ENCODE results near the gene ARHGAP9. TPM values are rescaled to one million over a fixed set of nuclear protein-coding genes. Genes with fewer than 3 reads are reported as not detected.

Gene ARHGAP9
- polyA plus RNA-seq, 1 of the 3 experiments (the other 2 are of a cell fraction) = 0.66 TPM

DNA sequence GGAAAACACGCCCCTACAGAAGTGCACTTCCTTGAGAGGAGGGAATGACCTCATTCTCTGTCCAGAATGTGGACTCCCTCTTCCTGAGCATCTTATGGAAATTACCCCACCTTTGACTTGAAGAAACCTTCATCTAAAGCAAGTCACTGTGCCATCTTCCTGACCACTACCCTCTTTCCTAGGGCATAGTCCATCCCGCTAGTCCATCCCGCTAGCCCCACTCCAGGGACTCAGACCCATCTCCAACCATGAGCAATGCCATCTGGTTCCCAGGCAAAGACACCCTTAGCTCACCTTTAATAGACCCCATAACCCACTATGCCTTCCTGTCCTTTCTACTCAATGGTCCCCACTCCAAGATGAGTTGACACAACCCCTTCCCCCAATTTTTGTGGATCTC is 29.6 kb downstream of the ARHGAP9 start:
- CTCF ChIA-PET = interaction anchor here (0.8 to 13.7 kb wide), 7 partner anchors 9 to 237 kb away, joined by 3 to 391 read pairs (median 50); partner anchors contain the start of gene GLI1

DNA sequence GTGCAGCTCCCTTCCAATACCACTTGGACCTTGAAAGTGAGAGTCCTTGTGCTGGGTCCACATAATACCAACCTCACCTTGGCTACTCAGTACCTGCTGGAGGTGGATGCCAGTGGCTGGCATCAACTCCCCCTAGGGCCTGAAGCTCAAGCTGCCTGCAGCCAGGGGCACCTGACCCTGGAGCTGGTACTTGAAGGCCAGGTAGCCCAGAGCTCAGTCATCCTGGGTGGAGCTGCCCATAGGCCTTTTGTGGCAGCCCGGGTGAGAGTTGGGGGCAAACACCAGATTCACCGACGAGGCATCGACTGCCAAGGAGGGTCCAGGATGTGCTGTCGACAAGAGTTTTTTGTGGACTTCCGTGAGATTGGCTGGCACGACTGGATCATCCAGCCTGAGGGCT is 30.3 kb downstream of the ARHGAP9 start:
- no peaks in the 10 kb centered on the region for H3K79me2 ChIP-seq (ENCODE audit: insufficient read depth)
- no peak overlapping the region for H2AFZ ChIP-seq (ENCODE audit: low read depth)
- CTCF ChIA-PET = interaction anchor here (1.0 to 7.4 kb wide), 3 partner anchors 12 to 186 kb away, joined by 5 to 141 read pairs (median 10); no protein-coding TSS in a partner anchor
- no peak overlapping the region for H3K4me2 ChIP-seq
- no peaks in the 10 kb centered on the region for H4K20me1 ChIP-seq (ENCODE audit: insufficient read depth)
- TF ChIP-seq FOXJ3 (CRISPR knock-in tag; IDR thresholded peaks at IDR 0.05) (no peak), POLR2AphosphoS5 (IDR thresholded peaks at IDR 0.05; ENCODE audit: low read depth, low read length) (no peak), GABPA (IDR thresholded peaks at IDR 0.05; ENCODE audit: low read depth) (no peak), SMC3 (IDR thresholded peaks at IDR 0.05; ENCODE audit: low read depth, low read length) (no peak), PBX3 (IDR thresholded peaks at IDR 0.05) (no peak), TAF1 (IDR thresholded peaks at IDR 0.05; ENCODE audit: borderline replicate concordance, low read depth, low read length) (no peak), EP300 (IDR thresholded peaks at IDR 0.05; ENCODE audit: borderline replicate concordance in 1 of 2, low read depth in 1 of 2, low read length in 1 of 2) (no peak), GATA2 (CRISPR knock-in tag; IDR thresholded peaks at IDR 0.05) (no peak), RFX5 (IDR thresholded peaks at IDR 0.05; ENCODE audit: low read length) (no peak)
- TF ChIP-seq, protein P1, sequence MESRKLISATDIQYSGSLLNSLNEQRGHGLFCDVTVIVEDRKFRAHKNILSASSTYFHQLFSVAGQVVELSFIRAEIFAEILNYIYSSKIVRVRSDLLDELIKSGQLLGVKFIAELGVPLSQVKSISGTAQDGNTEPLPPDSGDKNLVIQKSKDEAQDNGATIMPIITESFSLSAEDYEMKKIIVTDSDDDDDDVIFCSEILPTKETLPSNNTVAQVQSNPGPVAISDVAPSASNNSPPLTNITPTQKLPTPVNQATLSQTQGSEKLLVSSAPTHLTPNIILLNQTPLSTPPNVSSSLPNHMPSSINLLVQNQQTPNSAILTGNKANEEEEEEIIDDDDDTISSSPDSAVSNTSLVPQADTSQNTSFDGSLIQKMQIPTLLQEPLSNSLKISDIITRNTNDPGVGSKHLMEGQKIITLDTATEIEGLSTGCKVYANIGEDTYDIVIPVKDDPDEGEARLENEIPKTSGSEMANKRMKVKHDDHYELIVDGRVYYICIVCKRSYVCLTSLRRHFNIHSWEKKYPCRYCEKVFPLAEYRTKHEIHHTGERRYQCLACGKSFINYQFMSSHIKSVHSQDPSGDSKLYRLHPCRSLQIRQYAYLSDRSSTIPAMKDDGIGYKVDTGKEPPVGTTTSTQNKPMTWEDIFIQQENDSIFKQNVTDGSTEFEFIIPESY (IDR thresholded peaks at IDR 0.05; ENCODE audit: borderline replicate concordance, low read depth) = no peak
- H3K4me3 ChIP-seq (ENCODE audit: low read depth in 2 of 2, low read length in 1 of 2) = no peak overlapping the region
- no peaks in the 10 kb centered on the region for H3F3A ChIP-seq (replicated peaks; ENCODE audit: insufficient read depth)
- no peaks in the 10 kb centered on the region for H3K9me3 ChIP-seq
- H3K27me3 ChIP-seq (ENCODE audit: insufficient read depth) = no peaks in the 10 kb centered on the region
- no peak overlapping the region for H3K27ac ChIP-seq (ENCODE audit: low read depth in 2 of 2, low read length in 1 of 2)
- DNase-seq = no peak
- H3K9me2 ChIP-seq = no peaks in the 10 kb centered on the region
- peaks cover 2 to 6% of the 10 kb centered on the region in 2 experiments; a peak in 2 of 4 replicates for H3K4me1 ChIP-seq (ENCODE audit: control insufficient read depth in 1 of 2, insufficient read depth in 2 of 2, low read depth in 1 of 2, low read length in 1 of 2)
- no peak overlapping the region for H3K9ac ChIP-seq
- POLR2A ChIA-PET = no interaction called here
- no peaks in the 10 kb centered on the region for H3K36me3 ChIP-seq (replicated peaks in 1 of 2; ENCODE audit: control insufficient read depth in 1 of 2, insufficient read depth in 2 of 2, low read length in 1 of 2)
- WGBS (ENCODE audit: low lambda C conversion rate) = 95% methylated on average over 7 of the region's 7 CpGs

More for the DNA sequence above, 29.6 kb downstream of the ARHGAP9 start:
- H3K36me3 ChIP-seq (replicated peaks in 1 of 2; ENCODE audit: control insufficient read depth in 1 of 2, insufficient read depth in 2 of 2, low read length in 1 of 2) = no peaks in the 10 kb centered on the region
- DNase-seq = no peak
- TF ChIP-seq SMC3 (IDR thresholded peaks at IDR 0.05; ENCODE audit: low read depth, low read length) = no peak
- no peak for TF ChIP-seq TAF1 (IDR thresholded peaks at IDR 0.05; ENCODE audit: borderline replicate concordance, low read depth, low read length)
- TF ChIP-seq FOXM1 (IDR thresholded peaks at IDR 0.05; ENCODE audit: low read depth) = no peak
- TF ChIP-seq, protein P1 (IDR thresholded peaks at IDR 0.05; ENCODE audit: borderline replicate concordance, low read depth) = no peak
- TF ChIP-seq CHD2 (IDR thresholded peaks at IDR 0.05; ENCODE audit: low read length, partially characterized antibody) = no peak
- TF ChIP-seq RCOR1 (IDR thresholded peaks at IDR 0.05; ENCODE audit: low read length) = no peak
- TF ChIP-seq PBX3 (IDR thresholded peaks at IDR 0.05) = no peak
- no peak for TF ChIP-seq SIN3A (IDR thresholded peaks at IDR 0.05; ENCODE audit: borderline replicate concordance, low read depth, low read length)
- no peak for TF ChIP-seq FOXJ3 (CRISPR knock-in tag; IDR thresholded peaks at IDR 0.05)
- no peak for TF ChIP-seq MXI1 (IDR thresholded peaks at IDR 0.05; ENCODE audit: low read depth, low read length)
- no peak for TF ChIP-seq NFIC (IDR thresholded peaks at IDR 0.05; ENCODE audit: borderline replicate concordance)
- TF ChIP-seq POLR2AphosphoS5 (IDR thresholded peaks at IDR 0.05; ENCODE audit: low read depth, low read length) = no peak
- TF ChIP-seq RAD21 (IDR thresholded peaks at IDR 0.05; ENCODE audit: low read length) = no peak
- TF ChIP-seq TEAD4 (IDR thresholded peaks at IDR 0.05; ENCODE audit: borderline replicate concordance, insufficient read depth) = no peak
- no peak for TF ChIP-seq ELF1 (IDR thresholded peaks at IDR 0.05)
- H3K4me2 ChIP-seq = no peak overlapping the region
- H3K9me3 ChIP-seq = no peaks in the 10 kb centered on the region
- H2AFZ ChIP-seq (ENCODE audit: low read depth) = no peak overlapping the region
- H3K4me3 ChIP-seq (ENCODE audit: low read depth in 2 of 2, low read length in 1 of 2) = no peak overlapping the region
- no peak overlapping the region for H3K27ac ChIP-seq (ENCODE audit: low read depth in 2 of 2, low read length in 1 of 2)
- H3K79me2 ChIP-seq (ENCODE audit: insufficient read depth) = no peaks in the 10 kb centered on the region
- H3K9me2 ChIP-seq = no peaks in the 10 kb centered on the region
- no peak overlapping the region for H3K9ac ChIP-seq
- no peaks in the 10 kb centered on the region for H3F3A ChIP-seq (replicated peaks; ENCODE audit: insufficient read depth)
- H3K27me3 ChIP-seq (ENCODE audit: insufficient read depth) = no peaks in the 10 kb centered on the region
- no peaks in the 10 kb centered on the region for H4K20me1 ChIP-seq (ENCODE audit: insufficient read depth)
- WGBS (ENCODE audit: low lambda C conversion rate) = 89% methylated on average over 3 of the region's 3 CpGs
- POLR2A ChIA-PET = no interaction called here
- peaks cover 6 to 9% of the 10 kb centered on the region in 2 experiments; a peak in 2 of 4 replicates for H3K4me1 ChIP-seq (ENCODE audit: control insufficient read depth in 1 of 2, insufficient read depth in 2 of 2, low read depth in 1 of 2, low read length in 1 of 2)

Data from SK-N-SH (cell line).